H54 (cell line): ENCODE results near the gene SATB2.
A peak's percentile ranks its signal among the peaks of the same experiment; 100 is the strongest.

Experiments
- DNase-seq: peaks from one replicate; pipeline ENCODE4 v3.0.0; 2011; ENCODE audit warnings: low spot score, mixed read lengths; ENCODE audit not compliant: insufficient read length
- FAIRE-seq: peaks from 3 replicates; lab custom pipeline; 2011; peaks lifted over from hg19 to GRCh38; lab: Jason Lieb, UNC
- POLR2A ChIP-seq: IDR thresholded peaks from 2 replicates; pipeline ENCODE4 v1.6.1; 2011; ENCODE audit warnings: low read depth, mild to moderate bottlenecking, low read length

The SATB2 gene

DNA sequence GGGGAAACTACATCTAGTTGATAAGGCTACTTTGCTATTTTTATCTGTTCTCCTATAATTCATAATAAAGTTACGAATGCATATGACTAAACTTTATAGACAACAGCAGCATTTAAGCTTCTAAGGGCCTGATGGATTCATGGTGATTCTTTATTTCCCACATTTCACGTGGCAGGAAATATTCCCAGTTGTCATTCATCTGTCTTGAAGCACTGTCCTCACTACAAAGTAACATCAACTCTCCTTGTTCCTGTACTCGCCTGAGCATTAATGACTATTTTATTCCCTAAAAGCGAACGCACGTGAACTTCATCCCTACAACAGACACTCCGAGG, 2.6 kb downstream of the SATB2 start:
- DNase-seq (no peak), FAIRE-seq (no peak)
- TF ChIP-seq POLR2A: no peak

DNA sequence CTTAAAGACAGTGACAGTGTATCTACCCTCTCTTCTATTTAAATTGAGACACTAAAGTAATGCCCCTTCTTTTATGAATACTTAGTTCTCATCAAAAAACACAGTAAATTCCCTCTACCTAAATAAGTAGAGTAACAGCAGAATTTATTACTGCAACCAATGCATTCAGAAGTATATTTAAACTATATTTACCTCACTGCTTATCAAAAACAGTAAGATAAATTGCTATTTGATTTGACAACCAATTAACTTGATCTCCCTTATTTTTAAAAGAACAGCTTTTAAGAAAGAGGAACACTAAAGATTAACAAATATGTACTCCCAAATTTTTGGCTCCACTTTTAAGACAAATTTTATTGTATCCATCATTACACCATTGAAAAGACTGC, 4.8 kb downstream of the SATB2 start:
- TF ChIP-seq POLR2A: no peak
- FAIRE-seq: no peak
- DNase-seq: no peak

DNA sequence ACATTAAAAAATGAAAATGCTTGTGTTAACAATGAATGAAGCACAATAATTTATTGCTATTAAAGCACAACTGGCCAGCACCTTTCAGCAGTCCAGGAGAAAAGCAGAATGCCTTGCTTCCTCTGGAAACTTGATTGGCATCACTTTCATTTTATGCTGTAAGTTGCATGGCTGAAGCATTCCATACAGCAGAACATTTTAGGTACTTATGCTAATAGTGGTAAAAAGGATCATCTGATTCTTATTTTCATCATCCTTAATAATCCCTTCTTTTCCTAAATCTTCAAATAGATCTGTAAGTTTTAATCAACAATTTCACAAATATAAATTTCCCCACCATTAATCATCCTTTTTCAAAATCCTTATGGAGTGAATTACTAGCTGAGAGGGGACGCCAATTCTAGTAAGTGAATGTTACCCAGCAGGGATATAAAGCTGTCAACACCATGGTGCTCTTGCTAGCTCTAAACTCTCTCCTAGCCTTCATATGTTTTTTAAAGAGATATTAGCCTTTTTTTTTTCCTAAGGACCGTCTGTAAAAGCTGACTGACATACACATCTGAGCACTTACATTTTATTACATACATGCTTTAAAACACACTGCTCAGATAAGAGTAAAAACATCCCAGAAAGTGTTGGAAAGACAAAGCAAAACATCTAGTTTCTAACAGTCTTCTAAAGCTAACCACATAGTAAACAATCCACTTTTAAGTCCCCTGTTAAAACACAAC, 5.3 kb downstream of the SATB2 start:
- FAIRE-seq (peak; percentile 43), DNase-seq (no peak)
- no peak for TF ChIP-seq POLR2A

DNA sequence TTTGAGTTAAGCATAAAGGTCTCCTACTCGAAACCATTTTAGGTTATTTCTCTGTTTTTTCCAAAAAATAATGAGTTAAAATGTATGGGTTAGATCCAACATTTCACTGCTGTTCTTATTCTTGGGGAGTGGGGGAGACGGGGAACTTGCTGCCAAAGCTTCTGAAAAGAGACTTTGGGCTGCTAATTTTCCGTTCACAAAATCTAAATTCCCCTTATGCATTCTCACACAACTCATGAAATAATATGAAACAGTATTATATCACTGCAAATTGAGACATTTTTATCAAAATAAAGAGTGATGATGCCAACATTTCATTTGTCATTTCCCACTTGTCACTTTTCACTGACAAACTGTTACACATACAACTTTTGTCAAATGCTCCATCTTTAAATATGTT, 7.8 kb downstream of the SATB2 start:
- no peak for TF ChIP-seq POLR2A
- DNase-seq (no peak), FAIRE-seq (no peak)

DNA sequence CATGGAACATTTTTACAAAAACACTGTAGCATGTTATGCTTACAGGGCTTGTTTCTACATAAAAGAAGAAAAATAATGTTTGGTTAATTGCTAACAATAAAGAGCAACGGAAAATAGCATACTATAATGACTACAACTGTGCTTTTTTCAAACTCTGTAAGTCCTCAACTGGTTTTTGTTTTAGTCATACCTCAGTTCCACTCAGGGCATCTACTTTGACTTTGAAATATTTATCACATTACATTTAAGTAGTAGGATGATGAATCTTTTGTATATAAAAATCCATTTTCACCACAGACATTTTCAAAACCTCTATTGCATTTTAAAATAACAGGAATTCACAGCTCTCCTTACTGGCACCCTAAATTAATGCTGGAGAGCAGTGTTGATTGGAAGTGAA, 8.3 kb downstream of the SATB2 start:
- FAIRE-seq: no peak
- no peak for TF ChIP-seq POLR2A
- no peak for DNase-seq

DNA sequence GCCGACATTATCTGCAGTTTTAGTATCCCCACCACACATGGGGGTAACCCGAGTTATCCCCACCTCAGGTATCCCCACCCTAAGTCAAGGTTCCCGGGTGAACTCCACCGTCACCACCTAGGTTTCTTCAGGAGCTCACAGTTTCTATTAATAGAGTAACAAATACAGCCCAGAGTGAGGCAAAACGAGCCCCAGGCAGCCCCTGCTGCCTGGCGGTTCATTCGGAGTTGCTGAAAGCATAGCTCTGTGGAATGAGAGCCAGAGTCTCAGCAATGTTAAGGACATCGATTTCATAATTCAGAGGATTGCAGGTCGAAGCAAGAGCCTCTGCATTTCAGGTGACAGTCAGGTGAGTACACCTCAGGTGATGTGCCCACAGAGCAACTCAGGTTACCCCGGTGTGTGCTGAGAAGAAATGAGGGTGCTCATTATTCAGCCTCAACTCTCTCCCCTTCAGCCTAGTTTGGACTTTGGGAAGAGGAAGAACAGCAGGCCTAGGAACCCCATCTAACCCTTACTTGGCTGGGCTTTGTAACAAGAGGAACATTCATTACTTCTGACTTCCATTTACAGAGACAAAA, 10.7 kb downstream of the SATB2 start:
- no peak for DNase-seq
- FAIRE-seq: no peak
- TF ChIP-seq POLR2A: no peak

DNA sequence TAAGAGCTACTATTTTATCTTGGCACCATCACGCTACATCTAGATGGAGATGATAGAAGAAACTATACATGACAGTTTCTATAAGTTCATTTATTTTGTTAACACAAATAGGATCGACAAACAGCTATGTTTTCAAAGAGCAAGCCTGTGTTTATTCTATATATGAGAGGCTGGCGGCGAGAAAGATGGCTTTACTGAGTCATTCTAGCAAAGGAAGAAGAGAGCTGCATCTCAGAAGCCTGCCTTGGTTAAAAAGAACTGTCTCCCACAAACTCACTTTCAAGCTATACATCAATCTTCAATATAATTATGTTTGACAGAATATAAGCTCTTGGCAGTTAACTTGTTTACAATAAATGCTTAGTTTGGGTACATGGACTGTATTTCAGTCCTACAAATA, 13.0 kb downstream of the SATB2 start:
- no peak for TF ChIP-seq POLR2A
- no peak for FAIRE-seq
- no peak for DNase-seq

DNA sequence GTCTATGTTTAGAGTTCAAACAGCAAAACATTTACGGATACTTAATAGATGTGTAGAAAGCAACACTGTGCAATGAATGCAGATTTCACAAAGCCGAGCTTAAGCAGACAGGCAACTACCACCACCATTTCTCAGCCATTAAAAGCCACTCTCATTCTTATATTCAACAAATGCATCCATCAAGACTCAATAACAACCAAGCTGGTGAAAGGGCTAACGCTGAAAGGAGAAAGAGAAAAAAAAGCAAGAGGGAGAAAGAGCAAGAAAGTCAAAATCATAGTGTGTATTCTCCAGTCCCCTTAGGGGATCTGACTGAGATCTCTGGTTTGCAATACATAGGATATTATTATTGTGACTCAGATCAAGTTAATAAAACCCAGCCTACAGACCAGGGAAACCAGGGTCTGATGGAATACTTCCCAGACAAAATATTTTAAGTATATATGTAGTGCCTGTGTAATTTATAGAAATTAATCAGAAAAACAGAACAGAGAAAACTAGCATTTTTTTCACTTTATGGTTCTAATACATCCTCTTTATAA, 14.1 kb downstream of the SATB2 start:
- FAIRE-seq (peak; percentile 38), DNase-seq (no peak)
- TF ChIP-seq POLR2A: no peak

DNA sequence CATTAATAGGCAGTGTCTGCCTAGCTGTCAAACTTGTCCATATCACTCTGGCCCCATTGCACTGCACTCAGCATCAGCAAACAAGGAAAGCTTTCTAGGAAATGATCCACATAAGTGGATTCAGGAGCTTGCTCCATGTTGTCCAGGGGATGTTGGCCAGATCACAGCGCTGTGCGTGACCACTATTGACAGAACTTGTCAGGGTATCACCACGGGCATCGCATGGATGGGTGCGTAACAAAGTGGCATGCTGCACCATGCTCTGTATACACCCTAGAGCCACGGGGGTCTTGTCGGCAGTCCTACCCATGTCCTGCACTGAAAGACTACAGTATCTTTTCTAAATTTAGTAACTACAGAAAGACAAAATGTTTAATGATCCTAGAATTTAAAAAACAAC, 15.6 kb downstream of the SATB2 start:
- DNase-seq: no peak
- FAIRE-seq: no peak
- no peak for TF ChIP-seq POLR2A

DNA sequence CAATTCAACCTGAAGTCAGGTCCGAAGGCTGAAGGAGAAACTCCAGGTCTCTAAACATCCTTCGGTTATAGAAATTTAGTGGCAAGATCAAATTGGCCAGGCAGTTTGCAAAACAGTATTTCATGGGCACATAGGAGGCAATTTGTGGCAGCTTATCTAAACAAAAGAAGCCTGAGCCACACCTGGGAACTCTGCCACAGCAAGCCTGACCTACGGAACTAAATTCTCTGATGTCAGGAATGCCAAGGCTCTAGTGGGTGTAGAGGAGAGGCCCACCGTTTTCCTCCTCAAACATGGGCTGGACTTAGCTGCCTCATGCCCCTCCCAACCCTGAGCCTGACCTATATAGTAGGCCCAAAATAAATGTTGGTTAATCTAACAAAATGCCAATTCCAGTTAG, 16.0 kb downstream of the SATB2 start:
- TF ChIP-seq POLR2A: no peak
- FAIRE-seq (no peak), DNase-seq (no peak)

DNA sequence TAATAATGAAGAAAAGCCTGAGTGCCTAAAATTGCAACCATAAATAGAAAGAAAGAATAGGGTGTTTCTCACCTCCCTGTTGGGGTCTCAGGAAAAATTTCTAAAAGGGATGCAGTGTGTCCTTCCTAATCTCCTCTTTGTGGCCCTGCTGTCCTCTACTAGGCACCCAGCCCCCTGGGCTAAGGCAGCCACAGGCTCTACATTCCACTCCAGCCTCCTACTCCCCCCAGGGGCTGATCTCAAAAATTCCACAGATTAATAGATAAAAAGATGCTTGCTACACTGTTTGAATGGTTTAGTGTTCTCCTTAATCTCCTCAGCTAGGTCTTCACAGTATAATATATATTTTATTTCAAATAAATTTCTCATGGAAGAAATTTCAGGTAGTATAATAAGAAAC, 17.6 kb downstream of the SATB2 start:
- no peak for DNase-seq
- TF ChIP-seq POLR2A: no peak
- FAIRE-seq: no peak

DNA sequence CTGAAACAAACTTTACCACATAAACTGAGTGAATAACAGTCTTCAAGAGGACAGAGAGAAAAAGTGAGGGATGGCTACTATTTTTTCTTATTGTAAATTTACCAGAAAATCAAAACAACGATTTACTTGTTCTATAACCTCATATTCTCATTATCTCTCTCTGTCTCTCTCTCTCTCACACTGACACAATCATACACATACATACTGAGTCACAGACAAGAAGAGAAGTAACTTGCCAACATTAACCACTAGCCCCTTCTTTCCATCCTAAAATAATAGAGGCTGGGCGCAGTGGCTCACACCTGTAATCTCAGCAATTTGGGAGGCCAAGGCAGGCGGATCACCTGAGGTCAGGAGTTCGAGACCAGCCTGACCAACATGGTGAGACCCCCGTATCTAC, 18.2 kb downstream of the SATB2 start:
- FAIRE-seq: no peak
- no peak for DNase-seq
- TF ChIP-seq POLR2A: no peak

DNA sequence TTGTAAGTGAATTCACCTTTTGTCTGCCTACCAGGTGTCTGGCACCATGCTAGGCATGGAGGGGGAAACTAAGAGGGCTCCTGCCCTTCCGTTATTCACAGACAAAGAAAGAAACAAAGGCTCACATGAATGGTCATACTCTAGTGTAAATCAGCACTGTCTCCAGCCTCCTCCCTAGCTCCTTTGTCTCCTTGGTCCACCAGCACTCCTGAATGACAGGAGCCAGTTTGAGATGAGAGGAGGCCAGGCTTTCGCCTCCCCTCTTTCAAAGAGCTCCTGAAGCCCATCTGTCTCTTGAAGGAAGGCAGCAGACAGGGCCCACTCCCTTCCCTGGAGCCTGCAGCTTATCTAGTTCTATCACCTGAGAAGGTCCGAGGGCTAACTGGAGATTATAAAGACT, 18.7 kb downstream of the SATB2 start:
- no peak for FAIRE-seq
- no peak for DNase-seq
- TF ChIP-seq POLR2A: no peak

DNA sequence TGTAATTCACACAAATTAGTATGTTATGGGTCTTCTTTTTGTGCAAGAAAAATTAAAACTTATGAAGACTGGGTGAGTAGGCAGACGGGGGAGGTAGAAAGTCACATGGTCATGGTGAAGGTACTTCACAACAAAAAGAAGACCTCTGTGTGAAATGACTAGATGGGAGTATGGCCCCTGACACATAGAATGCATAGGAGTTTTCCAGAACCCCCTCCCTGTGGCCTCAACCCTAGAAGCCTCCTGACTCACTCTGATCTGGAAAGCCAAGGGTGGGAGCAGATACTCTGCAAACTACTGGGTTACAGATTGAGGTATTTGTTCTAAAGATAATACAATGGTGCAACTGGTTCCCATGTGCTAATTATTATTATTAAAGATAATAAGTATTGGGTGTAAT, 23.2 kb downstream of the SATB2 start:
- no peak for DNase-seq

More for the DNA sequence above, 23.2 kb downstream of the SATB2 start:
- TF ChIP-seq POLR2A: no peak
- no peak for FAIRE-seq
